Mesodermal cell (in vitro differentiated cells): Measurements from ENCODE around the gene TADA3.

Experiments used
- H3K27ac ChIP-seq: 2 replicates; pipeline ENCODE4 v1.7.0; 2013; ENCODE audit warnings: mild to moderate bottlenecking, low read depth, low read length, moderate library complexity; ENCODE audit not compliant: severe bottlenecking
- H3K36me3 ChIP-seq: 2 replicates; pipeline ENCODE4 v1.7.1; 2013; ENCODE audit warnings: mild to moderate bottlenecking, low read length, moderate library complexity; ENCODE audit not compliant: control insufficient read depth, insufficient read depth
- H3K4me1 ChIP-seq: one replicate; pipeline ENCODE4 v1.7.1; 2013; ENCODE audit warnings: mild to moderate bottlenecking, low read length; ENCODE audit not compliant: insufficient read depth, control insufficient read depth, poor library complexity, severe bottlenecking
- H3K4me3 ChIP-seq: 2 replicates; pipeline ENCODE4 v1.7.0; 2013; ENCODE audit warnings: low read length, control low read depth, mild to moderate bottlenecking; ENCODE audit not compliant: insufficient read depth, poor library complexity, severe bottlenecking; ENCODE audit errors: extremely low read depth
- H3K9me3 ChIP-seq: 2 replicates; pipeline ENCODE4 v1.7.1; 2013; ENCODE audit warnings: mild to moderate bottlenecking, low read length, moderate library complexity; ENCODE audit not compliant: control insufficient read depth
- WGBS, 2 experiments: methylation state at CpG; one replicate each; pipeline ENCODE4 v1.1.5; 2013; ENCODE audit warnings: missing lambda C conversion rate in 2 of 2; ENCODE audit not compliant: insufficient coverage in 2 of 2; 5-methylcytosine and 5-hydroxymethylcytosine counted together

TADA3 gene

GRCh38 chr3:9826815-9827573, 34.7 kb upstream of the TADA3 start:
- H3K4me3 ChIP-seq, result no peak overlapping the region
- no peaks in the 10 kb centered on the region for H3K4me1 ChIP-seq
- no peaks in the 10 kb centered on the region for H3K9me3 ChIP-seq
- WGBS, 2 experiments, result 79 to 85% methylated on average over 19 to 20 of the region's 20 CpGs
- peaks cover 6% of the 10 kb centered on the region for H3K36me3 ChIP-seq
- H3K27ac ChIP-seq, result no peak overlapping the region

GRCh38 chr3:9825451-9826040, 33.3 kb upstream of the TADA3 start:
- Histone ChIP-seq H3K36me3 (peaks cover 6% of the 10 kb centered on the region), H3K4me3 (no peak overlapping the region), H3K9me3 (no peaks in the 10 kb centered on the region), H3K4me1 (no peaks in the 10 kb centered on the region), H3K27ac (no peak overlapping the region)
- 77 to 81% methylated on average over 7 to 9 of the region's 14 CpGs for WGBS, 2 experiments

GRCh38 chr3:9820946-9821345, 28.7 kb upstream of the TADA3 start:
- no peaks in the 10 kb centered on the region for H3K36me3 ChIP-seq
- H3K9me3 ChIP-seq, result no peaks in the 10 kb centered on the region
- no peak overlapping the region for H3K27ac ChIP-seq
- 43 to 44% methylated on average over 1 of the region's 2 CpGs for WGBS, 2 experiments
- no peak overlapping the region for H3K4me3 ChIP-seq
- no peaks in the 10 kb centered on the region for H3K4me1 ChIP-seq

- Histone ChIP-seq H3K4me1 (no peaks in the 10 kb centered on the region), H3K36me3 (no peaks in the 10 kb centered on the region), H3K27ac (no peak overlapping the region), H3K9me3 (no peaks in the 10 kb centered on the region), H3K4me3 (no peak overlapping the region)
- 84 to 91% methylated on average over 9 of the region's 12 CpGs for WGBS, 2 experiments
Measured at GRCh38 chr3:9820543-9820942, 28.3 kb upstream of the TADA3 start.

GRCh38 chr3:9818666-9819335, 26.5 kb upstream of the TADA3 start:
- H3K36me3 ChIP-seq, result no peaks in the 10 kb centered on the region
- no peak overlapping the region for H3K4me3 ChIP-seq
- H3K4me1 ChIP-seq, result no peaks in the 10 kb centered on the region
- WGBS, 2 experiments, result 94 to 95% methylated on average over 4 of the region's 7 CpGs
- H3K9me3 ChIP-seq, result no peaks in the 10 kb centered on the region
- H3K27ac ChIP-seq, result no peak overlapping the region

- Histone ChIP-seq H3K27ac (no peak overlapping the region), H3K4me1 (no peaks in the 10 kb centered on the region), H3K9me3 (no peaks in the 10 kb centered on the region), H3K36me3 (peaks cover 6% of the 10 kb centered on the region), H3K4me3 (no peak overlapping the region)
- 88 to 90% methylated on average over 6 of the region's 6 CpGs for WGBS, 2 experiments
Measured at GRCh38 chr3:9817436-9817835, 25.2 kb upstream of the TADA3 start.

GRCh38 chr3:9815986-9816385, 23.7 kb upstream of the TADA3 start:
- Histone ChIP-seq H3K4me3 (no peak overlapping the region), H3K36me3 (peaks cover 6% of the 10 kb centered on the region), H3K4me1 (no peaks in the 10 kb centered on the region), H3K9me3 (no peaks in the 10 kb centered on the region), H3K27ac (no peak overlapping the region)
- 83 to 95% methylated on average over 1 to 9 of the region's 9 CpGs for WGBS, 2 experiments

- WGBS, 2 experiments, result 93 to 94% methylated on average over 7 to 9 of the region's 9 CpGs
- no peak overlapping the region for H3K4me3 ChIP-seq
Measured at GRCh38 chr3:9812870-9813483, 20.7 kb upstream of the TADA3 start.

GRCh38 chr3:9810846-9811245, 18.6 kb upstream of the TADA3 start:
- Histone ChIP-seq H3K36me3 (peaks cover 31% of the 10 kb centered on the region), H3K4me1 (peaks cover 11% of the 10 kb centered on the region), H3K27ac (no peak overlapping the region), H3K4me3 (no peak overlapping the region), H3K9me3 (no peaks in the 10 kb centered on the region)
- 88% methylated on average over 7 to 10 of the region's 10 CpGs for WGBS, 2 experiments

More at GRCh38 chr3:9812870-9813483, 20.7 kb upstream of the TADA3 start:
- Histone ChIP-seq H3K4me1 (peaks cover 9% of the 10 kb centered on the region), H3K27ac (no peak overlapping the region), H3K9me3 (no peaks in the 10 kb centered on the region), H3K36me3 (peaks cover 12% of the 10 kb centered on the region)

GRCh38 chr3:9810433-9810770, 18.1 kb upstream of the TADA3 start:
- Histone ChIP-seq H3K9me3 (no peaks in the 10 kb centered on the region), H3K4me1 (peaks cover 11% of the 10 kb centered on the region), H3K36me3 (peaks cover 35% of the 10 kb centered on the region), H3K27ac (no peak overlapping the region), H3K4me3 (peak overlapping the region; percentile 47)
- whole genome bisulfite sequencing, 2 experiments, result 15 to 33% methylated on average over 11 to 12 of the region's 18 CpGs
